HCT116 (cell line): ENCODE data around the gene TRAIP.

ENCODE experiments used
- EGR1 ChIP-seq: IDR thresholded peaks from 2 replicates; pipeline ENCODE4 v1.6.1; 2012; ENCODE audit warnings: low read depth
- EZH2 ChIP-seq: fragments of 200-600 bp; sonication (generic); IDR thresholded peaks from 2 replicates; pipeline ENCODE4 v1.6.1; 2017; ENCODE audit warnings: antibody characterized with exemption, mixed run types
- EZH2phosphoT487 ChIP-seq: fragments of 200-600 bp; IDR thresholded peaks from 2 replicates; pipeline ENCODE4 v1.6.1; 2018; ENCODE audit warnings: antibody characterized with exemption, borderline replicate concordance
- JUND ChIP-seq: IDR thresholded peaks from 2 replicates; pipeline ENCODE4 v1.6.1; 2012
- POLR2A ChIP-seq: IDR thresholded peaks from 2 replicates; pipeline ENCODE4 v1.7.0; 2011; ENCODE audit warnings: borderline replicate concordance; ENCODE audit not compliant: insufficient read depth, insufficient read length; ENCODE audit errors: extremely low read depth
- POLR2AphosphoS5 ChIP-seq: IDR thresholded peaks from 2 replicates; pipeline ENCODE4 v1.6.1; 2011; ENCODE audit warnings: mild to moderate bottlenecking, low read depth, low read length, moderate library complexity
- RAD21 ChIP-seq: IDR thresholded peaks from 2 replicates; pipeline ENCODE4 v1.6.1; 2012; ENCODE audit warnings: low read depth, mild to moderate bottlenecking
- SIN3A ChIP-seq: IDR thresholded peaks from 2 replicates; pipeline ENCODE4 v1.6.1; 2012; ENCODE audit warnings: low read depth
- YY1 ChIP-seq: IDR thresholded peaks from 2 replicates; pipeline ENCODE4 v1.6.1; 2011; ENCODE audit warnings: low read length, low read depth, moderate library complexity, mild to moderate bottlenecking; ENCODE audit not compliant: insufficient replicate concordance; ENCODE audit errors: extremely low read depth
- ZNF274 ChIP-seq: fragments of 200-500 bp; sonication (Bioruptor generic); IDR thresholded peaks from 2 replicates; pipeline ENCODE4 v1.6.1; 2014; ENCODE audit warnings: mild to moderate bottlenecking, low read depth, low read length, inconsistent platforms
- TF ChIP-seq, protein P1 (sequence below), 3 experiments: fragments of 200-600 bp in 1 of 3; sonication (generic) in 1 of 3; IDR thresholded peaks in 2 of 3; conservative IDR thresholded peaks in 1 of 3; 2 replicates each; pipeline ENCODE4 v1.5.1; 2012 to 2017; ENCODE audit warnings: low read depth in 2 of 3, low read length in 2 of 3, antibody characterized with exemption in 1 of 3, borderline replicate concordance in 1 of 3, control low read depth in 1 of 3, mild to moderate bottlenecking in 1 of 3, mixed read lengths in 1 of 3, mixed run types in 1 of 3, moderate library complexity in 1 of 3; ENCODE audit not compliant: insufficient read depth in 1 of 3
- TF ChIP-seq, protein P2 (sequence below): IDR thresholded peaks from 2 replicates; pipeline ENCODE4 v1.6.1; 2012; ENCODE audit warnings: low read depth

DNA sequence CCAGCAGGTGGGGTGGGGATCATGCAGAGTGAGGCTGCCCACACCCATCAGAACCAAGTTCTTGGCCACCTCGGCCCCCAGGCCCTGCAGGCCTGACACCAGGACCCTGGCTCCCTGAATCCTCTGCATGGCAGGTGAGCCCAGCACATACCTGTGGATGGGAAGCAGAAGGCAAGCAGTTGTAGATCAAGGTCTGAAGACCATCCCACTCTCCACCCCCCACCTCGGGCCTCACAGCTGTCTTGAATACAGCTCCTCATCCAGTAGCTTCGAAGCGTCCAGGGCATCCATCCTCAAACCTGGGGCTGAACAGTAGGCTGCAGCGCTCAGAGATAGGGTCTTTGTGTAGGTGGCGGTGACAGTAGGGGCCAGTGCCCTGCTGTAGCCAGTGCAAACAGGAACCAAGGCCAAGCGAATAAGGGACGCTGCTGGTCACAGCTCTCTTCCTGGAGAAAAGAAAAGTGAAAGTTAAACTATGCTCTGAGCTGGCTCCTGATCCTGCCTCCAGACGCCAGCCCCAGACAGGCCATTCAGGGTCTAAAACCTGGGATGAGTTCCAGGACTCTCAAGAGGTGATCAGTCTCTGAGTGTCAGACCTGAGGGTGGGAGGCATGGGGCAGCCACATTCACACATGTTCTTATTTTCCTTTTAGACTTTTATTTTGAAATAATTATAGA lies 42.7 kb downstream of the TRAIP start, which contains the start of gene UBA7:
- TF ChIP-seq, protein P1, sequence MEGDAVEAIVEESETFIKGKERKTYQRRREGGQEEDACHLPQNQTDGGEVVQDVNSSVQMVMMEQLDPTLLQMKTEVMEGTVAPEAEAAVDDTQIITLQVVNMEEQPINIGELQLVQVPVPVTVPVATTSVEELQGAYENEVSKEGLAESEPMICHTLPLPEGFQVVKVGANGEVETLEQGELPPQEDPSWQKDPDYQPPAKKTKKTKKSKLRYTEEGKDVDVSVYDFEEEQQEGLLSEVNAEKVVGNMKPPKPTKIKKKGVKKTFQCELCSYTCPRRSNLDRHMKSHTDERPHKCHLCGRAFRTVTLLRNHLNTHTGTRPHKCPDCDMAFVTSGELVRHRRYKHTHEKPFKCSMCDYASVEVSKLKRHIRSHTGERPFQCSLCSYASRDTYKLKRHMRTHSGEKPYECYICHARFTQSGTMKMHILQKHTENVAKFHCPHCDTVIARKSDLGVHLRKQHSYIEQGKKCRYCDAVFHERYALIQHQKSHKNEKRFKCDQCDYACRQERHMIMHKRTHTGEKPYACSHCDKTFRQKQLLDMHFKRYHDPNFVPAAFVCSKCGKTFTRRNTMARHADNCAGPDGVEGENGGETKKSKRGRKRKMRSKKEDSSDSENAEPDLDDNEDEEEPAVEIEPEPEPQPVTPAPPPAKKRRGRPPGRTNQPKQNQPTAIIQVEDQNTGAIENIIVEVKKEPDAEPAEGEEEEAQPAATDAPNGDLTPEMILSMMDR (IDR thresholded peaks at IDR 0.05 in 2 of 3, conservative IDR thresholded peaks at IDR 0.05 in 1 of 3; ENCODE audit: borderline replicate concordance in 1 of 3, insufficient read depth in 1 of 3, low read depth in 2 of 3, low read length in 2 of 3), result no peak
- TF ChIP-seq JUND, result no peak
- no peak for TF ChIP-seq EZH2
- no peak for TF ChIP-seq POLR2AphosphoS5
- TF ChIP-seq SIN3A, result no peak
- no peak for TF ChIP-seq POLR2A
- TF ChIP-seq ZNF274, result no peak
- no peak for TF ChIP-seq EZH2phosphoT487
- no peak for TF ChIP-seq YY1
- TF ChIP-seq RAD21, result no peak
- TF ChIP-seq EGR1, result no peak
- TF ChIP-seq, protein P2, sequence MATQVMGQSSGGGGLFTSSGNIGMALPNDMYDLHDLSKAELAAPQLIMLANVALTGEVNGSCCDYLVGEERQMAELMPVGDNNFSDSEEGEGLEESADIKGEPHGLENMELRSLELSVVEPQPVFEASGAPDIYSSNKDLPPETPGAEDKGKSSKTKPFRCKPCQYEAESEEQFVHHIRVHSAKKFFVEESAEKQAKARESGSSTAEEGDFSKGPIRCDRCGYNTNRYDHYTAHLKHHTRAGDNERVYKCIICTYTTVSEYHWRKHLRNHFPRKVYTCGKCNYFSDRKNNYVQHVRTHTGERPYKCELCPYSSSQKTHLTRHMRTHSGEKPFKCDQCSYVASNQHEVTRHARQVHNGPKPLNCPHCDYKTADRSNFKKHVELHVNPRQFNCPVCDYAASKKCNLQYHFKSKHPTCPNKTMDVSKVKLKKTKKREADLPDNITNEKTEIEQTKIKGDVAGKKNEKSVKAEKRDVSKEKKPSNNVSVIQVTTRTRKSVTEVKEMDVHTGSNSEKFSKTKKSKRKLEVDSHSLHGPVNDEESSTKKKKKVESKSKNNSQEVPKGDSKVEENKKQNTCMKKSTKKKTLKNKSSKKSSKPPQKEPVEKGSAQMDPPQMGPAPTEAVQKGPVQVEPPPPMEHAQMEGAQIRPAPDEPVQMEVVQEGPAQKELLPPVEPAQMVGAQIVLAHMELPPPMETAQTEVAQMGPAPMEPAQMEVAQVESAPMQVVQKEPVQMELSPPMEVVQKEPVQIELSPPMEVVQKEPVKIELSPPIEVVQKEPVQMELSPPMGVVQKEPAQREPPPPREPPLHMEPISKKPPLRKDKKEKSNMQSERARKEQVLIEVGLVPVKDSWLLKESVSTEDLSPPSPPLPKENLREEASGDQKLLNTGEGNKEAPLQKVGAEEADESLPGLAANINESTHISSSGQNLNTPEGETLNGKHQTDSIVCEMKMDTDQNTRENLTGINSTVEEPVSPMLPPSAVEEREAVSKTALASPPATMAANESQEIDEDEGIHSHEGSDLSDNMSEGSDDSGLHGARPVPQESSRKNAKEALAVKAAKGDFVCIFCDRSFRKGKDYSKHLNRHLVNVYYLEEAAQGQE, result no peak
